GM12892 (cell line): Measurements from ENCODE around the gene SERGEF.

Experiments used
- POLR2A ChIP-seq: IDR thresholded peaks from 2 replicates; pipeline ENCODE4 v1.6.1; 2011; ENCODE audit warnings: low read depth, low read length, control low read depth
- POLR2AphosphoS5 ChIP-seq: IDR thresholded peaks from 2 replicates; pipeline ENCODE4 v1.6.1; 2011; ENCODE audit warnings: low read depth, low read length, control low read depth

DNA sequence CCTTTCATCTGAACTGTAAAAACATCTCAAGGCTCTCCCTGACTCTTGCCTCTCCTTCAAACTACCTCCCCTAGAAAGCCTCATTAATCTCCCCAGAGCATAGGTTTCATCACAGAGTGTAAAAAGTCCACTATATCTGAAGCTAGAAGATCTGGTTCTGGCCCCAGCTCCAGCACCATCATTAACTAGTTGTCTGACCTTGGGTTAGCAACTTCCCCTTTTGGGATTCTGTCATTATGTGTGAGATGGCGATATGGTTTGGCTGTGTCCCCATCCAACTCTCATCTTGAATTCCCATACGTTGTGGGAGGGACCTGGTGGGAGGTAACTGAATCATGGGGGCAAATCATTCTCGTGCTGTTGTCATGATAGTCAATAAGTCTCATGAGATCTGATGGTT is 181.0 kb downstream of the SERGEF start:
- TF ChIP-seq POLR2A (no peak), POLR2AphosphoS5 (no peak)
